Coronary artery (tissue), 2 donors: ENCODE results near the gene KRTAP22-2.

ENCODE experiments used
- DNase-seq: peaks from one replicate; pipeline ENCODE4 v3.0.0-alpha.2; 2017; ENCODE audit warnings: low spot score
- H3K27ac ChIP-seq, 2 donors: fragments of 200-600 bp; sonication (generic); one replicate each; pipeline ENCODE4 v1.5.1; 2016 to 2019
- H3K4me3 ChIP-seq: fragments of 200-600 bp; sonication (generic); 2 replicates; pipeline ENCODE4 v1.5.1; 2016; ENCODE audit warnings: mild to moderate bottlenecking, moderate library complexity
- TF ChIP-seq, protein P1 (sequence below): fragments of 200-600 bp; sonication (generic); IDR thresholded peaks from one replicate; pipeline ENCODE4 v1.5.1; 2019; ENCODE audit warnings: antibody characterized with exemption

KRTAP22-2 gene

DNA sequence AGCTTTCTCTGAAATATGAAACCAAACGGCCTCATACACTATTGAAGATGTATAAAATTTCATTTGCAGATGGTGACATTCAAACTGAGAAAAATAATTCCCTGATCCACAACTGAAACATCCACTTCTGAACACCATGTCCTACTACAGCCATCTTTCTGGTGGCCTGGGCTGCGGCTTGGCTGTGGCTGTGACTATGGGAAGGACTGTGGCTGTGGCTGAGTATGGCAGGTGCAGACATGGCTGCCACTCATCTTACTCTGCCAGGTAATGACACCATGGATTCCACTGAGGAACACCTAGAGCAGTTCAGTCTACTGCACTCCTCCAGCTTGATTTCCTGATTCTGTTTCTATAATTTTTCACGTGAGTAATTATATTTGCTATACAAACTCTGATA lies 30.3 kb upstream of the KRTAP22-2 start, which contains the start of gene KRTAP20-4:
Gene KRTAP20-4 (plus strand): TSS at position 106 of the 400 bp plus-strand sequence.
- no peak for DNase-seq
- TF ChIP-seq, protein P1, sequence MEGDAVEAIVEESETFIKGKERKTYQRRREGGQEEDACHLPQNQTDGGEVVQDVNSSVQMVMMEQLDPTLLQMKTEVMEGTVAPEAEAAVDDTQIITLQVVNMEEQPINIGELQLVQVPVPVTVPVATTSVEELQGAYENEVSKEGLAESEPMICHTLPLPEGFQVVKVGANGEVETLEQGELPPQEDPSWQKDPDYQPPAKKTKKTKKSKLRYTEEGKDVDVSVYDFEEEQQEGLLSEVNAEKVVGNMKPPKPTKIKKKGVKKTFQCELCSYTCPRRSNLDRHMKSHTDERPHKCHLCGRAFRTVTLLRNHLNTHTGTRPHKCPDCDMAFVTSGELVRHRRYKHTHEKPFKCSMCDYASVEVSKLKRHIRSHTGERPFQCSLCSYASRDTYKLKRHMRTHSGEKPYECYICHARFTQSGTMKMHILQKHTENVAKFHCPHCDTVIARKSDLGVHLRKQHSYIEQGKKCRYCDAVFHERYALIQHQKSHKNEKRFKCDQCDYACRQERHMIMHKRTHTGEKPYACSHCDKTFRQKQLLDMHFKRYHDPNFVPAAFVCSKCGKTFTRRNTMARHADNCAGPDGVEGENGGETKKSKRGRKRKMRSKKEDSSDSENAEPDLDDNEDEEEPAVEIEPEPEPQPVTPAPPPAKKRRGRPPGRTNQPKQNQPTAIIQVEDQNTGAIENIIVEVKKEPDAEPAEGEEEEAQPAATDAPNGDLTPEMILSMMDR = no peak
- Histone ChIP-seq H3K27ac (no peak within 1 kb of the TSS), H3K4me3 (no peak within 1 kb of the TSS)

DNA sequence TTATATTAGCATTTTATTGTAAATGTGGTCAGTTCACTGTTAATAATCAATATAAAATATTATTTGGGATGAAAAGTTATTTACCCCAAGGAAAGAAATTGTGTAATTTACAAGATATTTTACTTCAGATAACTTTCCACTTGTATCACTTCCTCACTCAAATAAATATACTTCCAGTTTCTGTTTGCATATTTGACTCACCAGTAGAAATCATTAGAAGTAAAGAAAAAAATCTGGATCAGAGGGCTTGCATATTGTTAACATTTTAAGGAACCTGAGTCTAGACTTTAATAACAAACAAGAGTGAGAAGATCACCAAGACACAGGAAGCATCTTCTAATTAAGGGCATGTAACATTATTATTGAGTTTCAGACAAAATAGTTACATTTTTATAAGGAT lies 29.9 kb upstream of the KRTAP22-2 start:
- H3K27ac ChIP-seq = no peak overlapping the region
- no peak for DNase-seq
- H3K4me3 ChIP-seq = no peak overlapping the region
- TF ChIP-seq, protein P1 = no peak

DNA sequence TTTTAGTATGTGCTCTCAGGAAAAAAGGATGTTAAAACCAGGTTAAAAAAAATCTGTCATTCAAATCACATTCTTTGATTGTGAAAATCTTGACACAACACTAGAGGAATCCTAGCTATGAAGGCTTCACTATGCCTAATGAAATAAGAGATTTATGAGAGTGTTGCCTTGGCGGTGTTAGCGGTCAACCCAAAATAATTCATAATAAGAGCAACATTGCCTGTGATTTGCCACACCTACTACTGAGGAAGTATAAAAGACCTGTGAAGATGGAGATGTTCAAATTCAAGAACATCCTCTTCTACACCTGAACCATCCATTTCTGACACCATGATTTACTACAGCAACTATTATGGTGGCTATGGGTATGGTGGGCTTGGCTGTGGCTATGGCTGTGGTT lies 25.9 kb upstream of the KRTAP22-2 start, which contains the start of gene KRTAP20-1:
Gene KRTAP20-1 (plus strand): TSS at position 301 of the 400 bp plus-strand sequence. CDS start 30 bp downstream, at position 331.
- Histone ChIP-seq H3K27ac (no peak within 1 kb of the TSS), H3K4me3 (no peak within 1 kb of the TSS)
- TF ChIP-seq, protein P1 = no peak
- no peak for DNase-seq

DNA sequence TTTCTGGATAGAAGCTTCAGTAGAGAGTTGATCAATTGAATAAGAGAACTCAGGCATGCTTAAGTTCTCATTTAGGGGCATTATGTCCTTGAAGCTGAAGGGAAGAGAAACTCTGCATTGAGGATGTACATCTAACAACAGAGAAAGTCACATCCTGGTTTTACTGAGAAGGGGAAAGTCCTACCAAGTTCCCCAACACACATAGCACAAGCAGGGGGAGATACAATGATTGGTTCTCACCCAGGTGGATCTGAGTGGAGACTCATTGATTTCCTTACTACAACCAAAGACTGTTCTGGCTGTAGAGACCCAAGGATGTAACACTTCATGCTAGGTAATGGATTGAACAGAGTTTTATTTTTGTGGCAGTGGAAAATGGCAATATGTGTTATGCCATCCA lies 25.0 kb upstream of the KRTAP22-2 start:
- DNase-seq = no peak
- no peak overlapping the region for H3K27ac ChIP-seq
- H3K4me3 ChIP-seq = no peak overlapping the region
- TF ChIP-seq, protein P1 = no peak

DNA sequence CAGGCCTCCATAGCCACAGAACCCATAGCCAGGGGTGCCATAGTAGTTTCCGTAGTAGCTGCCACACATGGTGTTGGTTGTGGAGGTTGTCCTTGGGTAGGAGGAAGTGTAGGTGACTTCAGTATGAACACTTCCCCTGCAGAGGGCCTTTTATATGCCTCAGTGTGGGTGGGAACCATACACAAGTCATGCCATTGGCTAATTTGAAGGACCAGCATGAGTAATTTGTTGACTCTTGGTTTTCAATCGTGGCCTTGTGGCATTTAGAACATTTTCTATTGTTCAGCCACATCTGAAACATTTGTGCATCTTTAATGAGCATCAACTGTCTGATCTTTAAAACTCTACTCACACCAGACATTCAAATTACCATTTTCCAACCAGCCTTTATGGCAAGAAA lies 23.6 kb upstream of the KRTAP22-2 start, which contains the start of gene KRTAP6-1:
Gene KRTAP6-1 (minus strand): TSS at position 95 of the 400 bp plus-strand sequence. CDS start 26 bp downstream, at position 69.
- no peak for DNase-seq
- Histone ChIP-seq H3K4me3 (no peak within 1 kb of the TSS), H3K27ac (no peak within 1 kb of the TSS)
- TF ChIP-seq, protein P1 = no peak

DNA sequence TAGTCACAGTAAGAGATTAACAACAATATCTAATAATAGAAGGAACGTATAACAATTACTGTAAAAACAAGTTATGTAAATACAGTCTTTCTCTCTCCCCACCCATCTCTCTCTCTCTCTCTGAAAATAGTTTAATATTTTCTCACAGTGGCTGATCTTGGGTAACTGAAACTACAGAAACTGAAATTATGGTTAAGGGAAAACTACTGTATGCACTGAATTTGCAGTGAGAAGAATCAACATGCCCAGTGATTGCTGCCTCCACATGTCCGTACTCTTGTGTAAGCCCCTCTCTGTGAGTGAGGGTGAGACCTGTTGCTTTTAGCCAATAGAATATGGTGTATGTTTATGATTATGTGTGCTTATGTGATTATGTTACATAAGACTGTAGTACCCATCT lies 21.9 kb upstream of the KRTAP22-2 start:
- DNase-seq = no peak
- H3K4me3 ChIP-seq = no peak overlapping the region
- H3K27ac ChIP-seq = no peak overlapping the region
- TF ChIP-seq, protein P1 = no peak

DNA sequence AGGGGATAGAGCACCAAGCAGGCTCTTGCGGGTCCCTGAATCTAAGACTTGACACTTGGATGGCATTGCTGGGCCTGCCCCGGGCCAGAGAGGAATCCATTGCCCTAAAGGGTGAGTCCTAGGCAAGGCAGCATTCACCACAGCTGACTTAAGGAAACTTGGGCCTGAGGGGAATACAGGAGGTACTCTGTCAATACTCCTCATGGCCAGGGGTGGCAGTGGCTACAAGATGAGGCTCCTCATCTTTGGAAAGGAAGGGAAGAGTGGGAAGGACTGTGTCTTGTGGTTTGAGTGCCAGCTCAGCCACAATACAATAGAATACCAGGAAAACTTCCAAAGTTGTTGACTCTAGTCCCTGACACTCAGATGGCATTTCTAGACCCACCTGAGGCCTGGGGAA lies 15.8 kb upstream of the KRTAP22-2 start:
- H3K4me3 ChIP-seq = no peak overlapping the region
- DNase-seq = no peak
- H3K27ac ChIP-seq = no peak overlapping the region
- TF ChIP-seq, protein P1 = no peak
